Loucy (cell line): ENCODE results near the gene CXCL1.

Source experiments
- H2AFZ ChIP-seq: fragments of 200-600 bp; sonication (generic); 2 replicates; pipeline ENCODE4 v1.6.0; 2016; ENCODE audit warnings: antibody characterized with exemption, mild to moderate bottlenecking, low read length, moderate library complexity
- H3F3A ChIP-seq: fragments of 200-600 bp; 2 replicates; pipeline ENCODE4 v1.6.0; 2016; ENCODE audit warnings: antibody characterized with exemption, low read depth, mild to moderate bottlenecking
- H3K27me3 ChIP-seq: fragments of 200-600 bp; sonication (generic); 2 replicates; pipeline ENCODE4 v1.6.1; 2014; ENCODE audit warnings: low read length, mild to moderate bottlenecking; ENCODE audit not compliant: insufficient read depth, poor library complexity, severe bottlenecking
- H3K36me3 ChIP-seq: fragments of 200-600 bp; sonication (generic); 2 replicates; pipeline ENCODE4 v1.6.1; 2016; ENCODE audit warnings: low read length; ENCODE audit not compliant: insufficient read depth
- H3K4me1 ChIP-seq: fragments of 200-600 bp; sonication (generic); 2 replicates; pipeline ENCODE4 v1.5.1; 2014; ENCODE audit warnings: low read length, mild to moderate bottlenecking; ENCODE audit not compliant: insufficient read depth, poor library complexity, severe bottlenecking
- H3K4me2 ChIP-seq: fragments of 200-600 bp; sonication (generic); 2 replicates; pipeline ENCODE4 v1.6.0; 2014; ENCODE audit warnings: antibody characterized with exemption, low read length, low read depth, mild to moderate bottlenecking; ENCODE audit not compliant: poor library complexity, severe bottlenecking
- H3K4me3 ChIP-seq: fragments of 200-600 bp; sonication (generic); 2 replicates; pipeline ENCODE4 v1.5.1; 2014; ENCODE audit warnings: low read length, mild to moderate bottlenecking, mixed read lengths; ENCODE audit not compliant: poor library complexity, severe bottlenecking
- H3K79me2 ChIP-seq: fragments of 200-600 bp; sonication (generic); 2 replicates; pipeline ENCODE4 v1.6.1; 2014; ENCODE audit warnings: low read length; ENCODE audit not compliant: insufficient read depth
- H3K9ac ChIP-seq: fragments of 200-600 bp; sonication (generic); 2 replicates; pipeline ENCODE4 v1.6.0; 2014; ENCODE audit warnings: mild to moderate bottlenecking, low read depth, low read length, moderate library complexity; ENCODE audit not compliant: poor library complexity, severe bottlenecking
- H3K9me2 ChIP-seq: fragments of 200-600 bp; sonication (generic); replicated peaks from 2 replicates; pipeline ENCODE4 v1.6.1; 2016; ENCODE audit warnings: low read depth, low read length, mixed read lengths
- H3K9me3 ChIP-seq: fragments of 200-600 bp; sonication (generic); 2 replicates; pipeline ENCODE4 v1.6.1; 2014; ENCODE audit warnings: mild to moderate bottlenecking, antibody characterized with exemption, low read length, low read depth; ENCODE audit not compliant: insufficient read depth
- H4K20me1 ChIP-seq: fragments of 200-600 bp; sonication (generic); 2 replicates; pipeline ENCODE4 v1.6.0; 2014; ENCODE audit warnings: antibody characterized with exemption, low read length, mild to moderate bottlenecking; ENCODE audit not compliant: insufficient read depth, poor library complexity, severe bottlenecking
- EZH2phosphoT487 ChIP-seq: fragments of 200-600 bp; IDR thresholded peaks from 2 replicates; pipeline ENCODE4 v1.6.1; 2018; ENCODE audit warnings: antibody characterized with exemption, mild to moderate bottlenecking, moderate library complexity, borderline replicate concordance
- TF ChIP-seq, protein P1 (sequence below): fragments of 200-600 bp; sonication (generic); conservative IDR thresholded peaks from 2 replicates; pipeline ENCODE4 v1.5.1; 2014; ENCODE audit warnings: mild to moderate bottlenecking, antibody characterized with exemption, low read length

The CXCL1 gene

GRCh38 chr4:73885574-73886267 lies 16.5 kb downstream of the CXCL1 start:
- no peak overlapping the region for H2AFZ ChIP-seq
- H3F3A ChIP-seq: no peaks in the 10 kb centered on the region
- H3K79me2 ChIP-seq: no peaks in the 10 kb centered on the region
- H4K20me1 ChIP-seq: no peaks in the 10 kb centered on the region
- H3K9me3 ChIP-seq: no peaks in the 10 kb centered on the region
- no peak overlapping the region for H3K4me3 ChIP-seq
- H3K4me1 ChIP-seq: peaks cover 11% of the 10 kb centered on the region
- H3K9ac ChIP-seq: no peak overlapping the region
- H3K27me3 ChIP-seq: no peaks in the 10 kb centered on the region
- TF ChIP-seq EZH2phosphoT487: no peak
- TF ChIP-seq, protein P1, sequence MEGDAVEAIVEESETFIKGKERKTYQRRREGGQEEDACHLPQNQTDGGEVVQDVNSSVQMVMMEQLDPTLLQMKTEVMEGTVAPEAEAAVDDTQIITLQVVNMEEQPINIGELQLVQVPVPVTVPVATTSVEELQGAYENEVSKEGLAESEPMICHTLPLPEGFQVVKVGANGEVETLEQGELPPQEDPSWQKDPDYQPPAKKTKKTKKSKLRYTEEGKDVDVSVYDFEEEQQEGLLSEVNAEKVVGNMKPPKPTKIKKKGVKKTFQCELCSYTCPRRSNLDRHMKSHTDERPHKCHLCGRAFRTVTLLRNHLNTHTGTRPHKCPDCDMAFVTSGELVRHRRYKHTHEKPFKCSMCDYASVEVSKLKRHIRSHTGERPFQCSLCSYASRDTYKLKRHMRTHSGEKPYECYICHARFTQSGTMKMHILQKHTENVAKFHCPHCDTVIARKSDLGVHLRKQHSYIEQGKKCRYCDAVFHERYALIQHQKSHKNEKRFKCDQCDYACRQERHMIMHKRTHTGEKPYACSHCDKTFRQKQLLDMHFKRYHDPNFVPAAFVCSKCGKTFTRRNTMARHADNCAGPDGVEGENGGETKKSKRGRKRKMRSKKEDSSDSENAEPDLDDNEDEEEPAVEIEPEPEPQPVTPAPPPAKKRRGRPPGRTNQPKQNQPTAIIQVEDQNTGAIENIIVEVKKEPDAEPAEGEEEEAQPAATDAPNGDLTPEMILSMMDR: no peak
- no peaks in the 10 kb centered on the region for H3K9me2 ChIP-seq
- H3K4me2 ChIP-seq: no peak overlapping the region
- no peaks in the 10 kb centered on the region for H3K36me3 ChIP-seq

DNA sequence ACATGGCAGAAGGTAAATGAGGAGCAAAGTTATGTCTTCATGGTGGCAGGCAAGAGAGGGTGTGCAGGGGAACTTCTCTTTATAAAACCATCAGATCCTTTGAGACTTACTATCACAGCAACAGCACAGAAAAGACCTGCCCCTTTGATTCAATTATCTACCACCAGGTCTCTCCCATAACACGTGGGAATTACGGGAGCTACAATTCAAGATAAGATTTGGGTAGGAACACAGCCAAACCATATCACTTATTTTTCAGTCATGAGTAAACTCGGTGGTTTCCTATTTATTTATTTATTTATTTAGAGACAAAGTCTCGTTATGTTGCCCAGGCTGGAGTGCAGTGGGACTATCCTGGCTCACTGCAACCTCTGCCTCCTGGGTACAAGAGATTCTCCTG lies 22.1 kb downstream of the CXCL1 start:
- Histone ChIP-seq H3F3A (no peaks in the 10 kb centered on the region), H3K4me3 (no peak overlapping the region), H3K36me3 (no peaks in the 10 kb centered on the region), H3K9me3 (no peaks in the 10 kb centered on the region), H3K9me2 (no peaks in the 10 kb centered on the region), H4K20me1 (no peaks in the 10 kb centered on the region), H3K4me1 (peaks cover 5% of the 10 kb centered on the region), H2AFZ (no peak overlapping the region), H3K4me2 (no peak overlapping the region), H3K79me2 (no peaks in the 10 kb centered on the region), H3K9ac (no peak overlapping the region), H3K27me3 (no peaks in the 10 kb centered on the region)
- TF ChIP-seq, protein P1: no peak
- TF ChIP-seq EZH2phosphoT487: no peak

DNA sequence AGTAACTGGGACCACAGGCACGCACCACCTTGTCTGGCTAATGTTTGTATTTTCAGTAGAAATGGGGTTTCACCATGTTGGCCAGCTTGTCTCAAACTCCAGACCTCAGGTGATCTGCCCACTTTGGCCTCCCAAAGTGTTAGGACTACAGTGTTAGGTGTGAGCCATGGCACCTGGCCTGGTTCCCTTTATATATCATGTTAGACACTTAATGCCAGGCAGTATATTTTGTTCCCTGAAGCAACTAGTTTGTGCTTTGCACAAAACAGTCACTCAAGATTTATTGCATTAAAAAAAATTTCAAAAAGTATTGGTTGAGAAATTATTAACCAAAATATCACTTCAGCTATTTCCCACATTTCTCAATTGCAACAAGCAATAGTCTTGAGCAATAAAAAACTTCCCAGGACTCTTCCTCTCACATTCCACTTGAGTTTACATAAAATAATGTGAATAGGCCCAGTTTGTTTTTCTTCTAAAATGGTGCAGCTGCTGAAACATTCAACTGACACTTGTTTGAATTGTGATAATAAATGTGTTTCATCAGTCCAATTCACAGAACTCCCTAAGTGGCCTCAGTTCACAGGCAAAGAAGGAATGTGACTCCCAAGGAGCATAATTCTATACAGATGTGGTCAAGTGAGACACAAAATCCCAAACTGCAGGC lies 22.7 kb downstream of the CXCL1 start:
- Histone ChIP-seq H3K9me3 (no peaks in the 10 kb centered on the region), H3K4me1 (peaks cover 5% of the 10 kb centered on the region), H4K20me1 (no peaks in the 10 kb centered on the region), H3K36me3 (no peaks in the 10 kb centered on the region), H2AFZ (no peak overlapping the region), H3K4me3 (no peak overlapping the region), H3K79me2 (no peaks in the 10 kb centered on the region), H3K9me2 (no peaks in the 10 kb centered on the region), H3K9ac (no peak overlapping the region), H3K27me3 (no peaks in the 10 kb centered on the region), H3F3A (no peaks in the 10 kb centered on the region), H3K4me2 (no peak overlapping the region)
- TF ChIP-seq, protein P1: no peak
- TF ChIP-seq EZH2phosphoT487: no peak
